ENCODE measurements around the gene TFDP3. TPM values are rescaled to one million over a fixed set of nuclear protein-coding genes. Genes with fewer than 3 reads are reported as not detected.

The TFDP3 gene
- total and polyA plus RNA-seq, 2 donors (not counting 1 experiment from before 2014, with no cell fraction given) = not detected

DNA sequence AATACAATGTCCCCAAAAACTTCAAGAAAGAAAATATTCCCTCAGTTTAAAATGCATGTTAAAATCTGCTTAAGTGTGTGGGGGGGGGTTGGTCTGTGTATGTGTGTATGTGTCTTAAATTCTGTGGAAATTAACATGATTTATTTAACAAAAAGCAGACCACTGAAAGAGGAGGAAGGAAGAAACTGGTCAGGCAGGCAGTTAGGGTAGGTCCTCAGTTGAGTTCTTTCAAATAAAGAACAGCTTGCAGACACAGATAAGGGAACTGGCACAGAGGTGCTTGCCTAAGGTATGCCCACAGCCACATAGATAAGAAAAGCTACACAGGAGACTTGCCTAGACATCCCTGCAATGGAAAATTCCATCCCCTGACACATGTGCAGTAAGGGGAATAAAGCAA, 28.8 kb upstream of the TFDP3 start:
- no peak overlapping the region for H3K4me2 ChIP-seq (ENCODE audit: extremely low read depth, insufficient read depth, low read length)
- H3K9me3 ChIP-seq (ENCODE audit: control insufficient read depth, insufficient read depth, low read depth, low read length) = no peaks in the 10 kb centered on the region
- H3K27ac ChIP-seq (ENCODE audit: insufficient read depth, low read length) = no peak overlapping the region
- DNase-seq (ENCODE audit: low read depth in 2 of 2) = no peak
- no peaks in the 10 kb centered on the region for H3K4me1 ChIP-seq (ENCODE audit: control insufficient read depth, extremely low read depth, insufficient read depth, low read length)
- H3K27me3 ChIP-seq (ENCODE audit: control insufficient read depth, insufficient read depth, low read length) = no peaks in the 10 kb centered on the region
- no peak for TF ChIP-seq EZH2 (IDR thresholded peaks at IDR 0.05; ENCODE audit: low read length, missing control alignments)
- TF ChIP-seq, protein P1, sequence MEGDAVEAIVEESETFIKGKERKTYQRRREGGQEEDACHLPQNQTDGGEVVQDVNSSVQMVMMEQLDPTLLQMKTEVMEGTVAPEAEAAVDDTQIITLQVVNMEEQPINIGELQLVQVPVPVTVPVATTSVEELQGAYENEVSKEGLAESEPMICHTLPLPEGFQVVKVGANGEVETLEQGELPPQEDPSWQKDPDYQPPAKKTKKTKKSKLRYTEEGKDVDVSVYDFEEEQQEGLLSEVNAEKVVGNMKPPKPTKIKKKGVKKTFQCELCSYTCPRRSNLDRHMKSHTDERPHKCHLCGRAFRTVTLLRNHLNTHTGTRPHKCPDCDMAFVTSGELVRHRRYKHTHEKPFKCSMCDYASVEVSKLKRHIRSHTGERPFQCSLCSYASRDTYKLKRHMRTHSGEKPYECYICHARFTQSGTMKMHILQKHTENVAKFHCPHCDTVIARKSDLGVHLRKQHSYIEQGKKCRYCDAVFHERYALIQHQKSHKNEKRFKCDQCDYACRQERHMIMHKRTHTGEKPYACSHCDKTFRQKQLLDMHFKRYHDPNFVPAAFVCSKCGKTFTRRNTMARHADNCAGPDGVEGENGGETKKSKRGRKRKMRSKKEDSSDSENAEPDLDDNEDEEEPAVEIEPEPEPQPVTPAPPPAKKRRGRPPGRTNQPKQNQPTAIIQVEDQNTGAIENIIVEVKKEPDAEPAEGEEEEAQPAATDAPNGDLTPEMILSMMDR (conservative IDR thresholded peaks at IDR 0.05 in 1 of 2, IDR thresholded peaks at IDR 0.05 in 1 of 2; ENCODE audit: low read depth in 1 of 2, low read length in 2 of 2) = no peak
- no peak overlapping the region for H3K4me3 ChIP-seq (replicated peaks in 1 of 4; ENCODE audit: control extremely low read depth in 1 of 4, insufficient read depth in 1 of 4, low read depth in 3 of 4, low read length in 4 of 4)
- no peaks in the 10 kb centered on the region for H3K79me2 ChIP-seq (ENCODE audit: control insufficient read depth, insufficient read depth, low read length)
- H4K20me1 ChIP-seq (ENCODE audit: control insufficient read depth, extremely low read depth, insufficient read depth, low read length) = no peaks in the 10 kb centered on the region
- H2AFZ ChIP-seq (ENCODE audit: low read length) = no peak overlapping the region
- no peaks in the 10 kb centered on the region for H3K36me3 ChIP-seq (ENCODE audit: control insufficient read depth, insufficient read depth, low read length)
- H3K9ac ChIP-seq (ENCODE audit: insufficient read depth, low read length) = no peak overlapping the region

DNA sequence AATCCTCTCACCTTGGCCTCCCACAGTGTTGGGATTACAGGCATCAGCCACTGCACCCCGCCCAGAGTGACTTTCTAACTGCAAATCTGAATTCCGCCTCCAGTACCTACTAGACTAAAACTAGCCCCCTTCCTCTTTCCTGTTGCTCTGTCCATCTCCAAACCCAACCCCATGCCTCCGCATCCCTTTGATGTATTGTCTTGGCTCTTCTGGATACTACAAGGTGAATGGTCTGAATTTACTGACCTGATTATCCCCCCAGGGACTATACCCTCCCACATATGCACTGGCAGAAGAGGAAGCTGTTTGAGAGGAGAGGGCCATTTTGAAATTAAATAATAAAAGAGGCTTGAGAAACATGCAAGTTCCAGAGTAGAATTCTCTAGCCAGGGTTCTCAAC, 17.7 kb upstream of the TFDP3 start:
- Histone ChIP-seq H3K9me3 (ENCODE audit: control insufficient read depth, insufficient read depth, low read depth, low read length) (no peaks in the 10 kb centered on the region), H3K79me2 (ENCODE audit: control insufficient read depth, insufficient read depth, low read length) (no peaks in the 10 kb centered on the region), H2AFZ (ENCODE audit: low read length) (no peak overlapping the region), H3K9ac (ENCODE audit: insufficient read depth, low read length) (no peak overlapping the region), H3K4me3 (replicated peaks in 1 of 4; ENCODE audit: control extremely low read depth in 1 of 4, insufficient read depth in 1 of 4, low read depth in 3 of 4, low read length in 4 of 4) (no peak overlapping the region), H3K4me2 (ENCODE audit: extremely low read depth, insufficient read depth, low read length) (no peak overlapping the region), H4K20me1 (ENCODE audit: control insufficient read depth, extremely low read depth, insufficient read depth, low read length) (no peaks in the 10 kb centered on the region), H3K27me3 (ENCODE audit: control insufficient read depth, insufficient read depth, low read length) (no peaks in the 10 kb centered on the region), H3K36me3 (ENCODE audit: control insufficient read depth, insufficient read depth, low read length) (no peaks in the 10 kb centered on the region), H3K27ac (ENCODE audit: insufficient read depth, low read length) (no peak overlapping the region), H3K4me1 (ENCODE audit: control insufficient read depth, extremely low read depth, insufficient read depth, low read length) (no peaks in the 10 kb centered on the region)
- no peak for DNase-seq (ENCODE audit: low read depth in 2 of 2)
- TF ChIP-seq EZH2 (IDR thresholded peaks at IDR 0.05; ENCODE audit: low read length, missing control alignments) = no peak

DNA sequence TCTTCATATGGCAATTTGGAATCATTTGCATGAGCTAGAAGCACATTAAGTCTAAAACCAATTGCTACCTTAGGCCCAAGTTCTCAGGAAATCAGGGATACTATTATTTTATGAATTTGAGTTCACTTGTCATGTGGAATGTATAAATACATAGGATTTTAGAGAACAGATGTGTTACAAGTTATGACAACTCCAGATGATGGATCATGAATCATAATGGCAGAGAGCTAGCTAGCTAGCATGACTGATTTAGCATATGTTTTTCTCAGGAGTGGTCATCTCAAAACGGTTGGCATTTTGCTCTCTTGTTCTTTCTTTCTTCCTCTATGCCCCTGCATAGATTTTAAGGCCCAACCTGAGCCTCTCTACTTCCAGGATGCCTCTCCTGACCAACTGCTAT, 14.2 kb upstream of the TFDP3 start:
- Histone ChIP-seq H4K20me1 (ENCODE audit: control insufficient read depth, extremely low read depth, insufficient read depth, low read length) (no peaks in the 10 kb centered on the region), H3K27me3 (ENCODE audit: control insufficient read depth, insufficient read depth, low read length) (no peaks in the 10 kb centered on the region), H3K79me2 (ENCODE audit: control insufficient read depth, insufficient read depth, low read length) (no peaks in the 10 kb centered on the region), H3K4me1 (ENCODE audit: control insufficient read depth, extremely low read depth, insufficient read depth, low read length) (no peaks in the 10 kb centered on the region), H3K36me3 (ENCODE audit: control insufficient read depth, insufficient read depth, low read length) (no peaks in the 10 kb centered on the region), H3K4me3 (replicated peaks in 1 of 4; ENCODE audit: control extremely low read depth in 1 of 4, insufficient read depth in 1 of 4, low read depth in 3 of 4, low read length in 4 of 4) (no peak overlapping the region), H3K27ac (ENCODE audit: insufficient read depth, low read length) (no peak overlapping the region), H3K4me2 (ENCODE audit: extremely low read depth, insufficient read depth, low read length) (no peak overlapping the region), H3K9me3 (ENCODE audit: control insufficient read depth, insufficient read depth, low read depth, low read length) (no peaks in the 10 kb centered on the region), H2AFZ (ENCODE audit: low read length) (no peak overlapping the region), H3K9ac (ENCODE audit: insufficient read depth, low read length) (no peak overlapping the region)
- no peak for DNase-seq (ENCODE audit: low read depth in 2 of 2)
- TF ChIP-seq EZH2 (IDR thresholded peaks at IDR 0.05; ENCODE audit: low read length, missing control alignments) = no peak
- TF ChIP-seq, protein P1 (conservative IDR thresholded peaks at IDR 0.05 in 1 of 2, IDR thresholded peaks at IDR 0.05 in 1 of 2; ENCODE audit: low read depth in 1 of 2, low read length in 2 of 2) = no peak
